NCI-H2081 treated with DMSO at 0.1 percent for 48 hours (cell line): ENCODE results near the gene WAS.
A peak's percentile ranks its signal among the peaks of the same experiment; 100 is the strongest.
"Not testable (repeated sequence)": the region's sequence is repeated elsewhere in the genome, so short reads cannot be mapped to it uniquely, and the experiment has no call there.

Source experiments
- DNase-seq: peaks from one replicate; lab custom pipeline; 2025; lab: John Stamatoyannopoulos, UW

WAS gene

GRCh38 chrX:48685416-48685815 lies 1.8 kb downstream of the WAS start:
- DNase-seq, result no peak

GRCh38 chrX:48688531-48689150 lies 5.0 kb downstream of the WAS start:
- no peak for DNase-seq

GRCh38 chrX:48689208-48689920 lies 5.8 kb downstream of the WAS start:
- DNase-seq, result no peak

- not testable (repeated sequence) for DNase-seq
Observed at GRCh38 chrX:48691746-48692145, 8.1 kb downstream of the WAS start.

GRCh38 chrX:48694776-48695533 lies 11.4 kb downstream of the WAS start:
- DNase-seq, result no peak

- DNase-seq, result no peak
Observed at GRCh38 chrX:48695534-48695896, 11.9 kb downstream of the WAS start.

GRCh38 chrX:48695925-48696300 lies 12.3 kb downstream of the WAS start:
- no peak for DNase-seq

GRCh38 chrX:48696301-48696908 lies 12.8 kb downstream of the WAS start, which contains the start of gene SUV39H1:
Gene SUV39H1 (plus strand): TSS chrX:48696734. CDS start chrX:48696785, 51 bp downstream.
- DNase-seq, result peak; percentile 56

GRCh38 chrX:48696909-48697727 lies 13.5 kb downstream of the WAS start:
- no peak for DNase-seq

- no peak for DNase-seq
Observed at GRCh38 chrX:48698306-48698705, 14.7 kb downstream of the WAS start.

GRCh38 chrX:48700246-48700645 lies 16.6 kb downstream of the WAS start:
- no peak for DNase-seq

GRCh38 chrX:48700951-48701653 lies 17.5 kb downstream of the WAS start:
- DNase-seq, result no peak

GRCh38 chrX:48702032-48702431 lies 18.4 kb downstream of the WAS start:
- no peak for DNase-seq

- no peak for DNase-seq
Observed at GRCh38 chrX:48702716-48703115, 19.1 kb downstream of the WAS start.

GRCh38 chrX:48703228-48703627 lies 19.6 kb downstream of the WAS start:
- no peak for DNase-seq

- DNase-seq, result no peak
Observed at GRCh38 chrX:48703642-48704481, 20.3 kb downstream of the WAS start.

GRCh38 chrX:48705871-48706270 lies 22.3 kb downstream of the WAS start:
- DNase-seq, result no peak

GRCh38 chrX:48709522-48710112 lies 26.0 kb downstream of the WAS start:
- DNase-seq, result no peak

GRCh38 chrX:48711162-48711928 lies 27.7 kb downstream of the WAS start:
- DNase-seq, result no peak
